NCI-H2196 (cell line): Measurements from ENCODE around the gene EMC8.

Experiments
- DNase-seq: peaks from one replicate; lab custom pipeline; 2025; ENCODE audit not compliant: unreplicated experiment; lab: John Stamatoyannopoulos, UW

Gene EMC8

DNA sequence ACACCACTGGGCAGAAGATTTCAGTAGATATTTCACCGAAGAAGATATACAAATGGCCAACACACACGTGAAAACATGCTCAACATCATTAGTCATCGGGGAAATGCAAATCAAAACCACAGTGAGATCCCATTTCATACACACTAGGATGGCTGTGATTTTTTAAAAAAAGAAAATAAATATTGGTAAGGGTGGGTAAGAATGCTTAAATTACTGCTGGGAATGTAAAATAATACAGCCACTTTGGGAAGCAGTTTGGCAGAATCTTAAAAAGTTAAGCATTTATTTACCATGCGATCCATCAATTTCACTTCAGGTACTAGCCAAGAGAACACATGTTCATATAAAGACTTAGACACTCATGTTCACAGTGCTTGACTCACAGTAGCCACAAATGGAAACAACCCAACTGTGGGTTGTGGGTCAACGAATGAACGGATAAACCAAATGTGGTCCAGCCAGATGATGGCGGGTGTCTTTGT lies 42.0 kb downstream of the EMC8 start:
- DNase-seq = no peak

DNA sequence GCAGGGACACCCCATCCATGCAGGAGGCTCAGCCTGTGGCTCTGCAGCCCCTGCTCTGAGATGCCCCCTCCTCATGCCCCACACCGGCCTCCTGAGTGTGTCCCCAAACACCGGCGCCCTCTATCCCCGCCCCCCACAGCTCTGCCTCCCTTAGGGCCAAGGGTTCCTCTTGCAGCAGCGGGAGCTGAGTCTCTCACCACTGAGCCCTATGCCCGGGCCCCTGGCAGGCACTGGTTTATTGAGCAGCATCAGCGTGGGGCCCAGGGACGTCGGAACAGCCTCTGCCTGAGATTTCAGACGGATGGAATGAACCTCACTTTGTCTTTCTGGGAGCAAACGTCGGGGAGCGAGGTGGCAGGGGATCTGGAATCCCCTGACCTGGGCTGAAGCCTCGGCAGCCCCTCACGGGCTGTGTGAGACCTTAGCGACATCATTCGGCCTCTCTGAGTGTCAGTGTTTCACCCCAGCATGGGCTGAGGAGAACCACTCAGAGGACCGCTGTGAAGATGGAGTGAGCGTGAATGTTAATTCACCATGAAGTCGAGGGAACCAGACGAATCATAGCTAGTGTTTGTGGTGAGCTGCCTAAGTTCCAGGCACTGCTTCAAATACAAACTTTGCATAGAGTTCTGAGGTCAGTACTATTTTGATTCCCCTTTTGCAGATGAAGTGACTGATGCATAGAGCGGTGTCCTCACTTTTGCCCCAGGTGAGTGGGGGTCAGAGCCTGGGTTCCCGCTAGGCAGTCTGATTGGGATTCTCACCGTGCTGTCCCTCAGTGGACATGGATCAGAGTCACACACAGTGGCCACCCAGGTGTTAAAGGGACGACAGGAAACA lies 43.2 kb downstream of the EMC8 start:
- DNase-seq = no peak

- DNase-seq = peak; percentile 27
These were observed 44.9 kb downstream of the EMC8 start for GRCh38 chr16:85754413-85754812.

DNA sequence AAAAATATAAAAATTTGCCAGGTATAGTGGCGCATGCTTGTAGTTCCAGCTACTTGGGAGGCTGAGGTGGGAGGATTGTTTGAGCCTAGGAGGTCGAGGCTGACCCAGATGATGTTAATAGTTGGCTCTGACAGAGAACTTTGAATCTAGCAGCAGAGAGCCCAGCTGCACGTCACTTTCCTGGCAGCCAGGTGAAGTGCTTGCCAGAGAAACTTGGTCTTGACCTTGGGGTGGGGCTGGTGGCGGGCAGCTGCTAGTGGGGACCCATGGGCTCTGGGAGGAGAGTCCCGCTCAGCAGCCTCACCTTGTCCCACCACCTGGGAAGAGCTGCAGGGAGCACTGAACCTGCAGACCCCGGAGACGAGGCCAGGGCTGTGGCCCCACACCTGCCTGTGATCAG lies 45.4 kb downstream of the EMC8 start:
- DNase-seq = no peak

GRCh38 chr16:85753559-85753958 lies 45.8 kb downstream of the EMC8 start:
- no peak for DNase-seq

DNA sequence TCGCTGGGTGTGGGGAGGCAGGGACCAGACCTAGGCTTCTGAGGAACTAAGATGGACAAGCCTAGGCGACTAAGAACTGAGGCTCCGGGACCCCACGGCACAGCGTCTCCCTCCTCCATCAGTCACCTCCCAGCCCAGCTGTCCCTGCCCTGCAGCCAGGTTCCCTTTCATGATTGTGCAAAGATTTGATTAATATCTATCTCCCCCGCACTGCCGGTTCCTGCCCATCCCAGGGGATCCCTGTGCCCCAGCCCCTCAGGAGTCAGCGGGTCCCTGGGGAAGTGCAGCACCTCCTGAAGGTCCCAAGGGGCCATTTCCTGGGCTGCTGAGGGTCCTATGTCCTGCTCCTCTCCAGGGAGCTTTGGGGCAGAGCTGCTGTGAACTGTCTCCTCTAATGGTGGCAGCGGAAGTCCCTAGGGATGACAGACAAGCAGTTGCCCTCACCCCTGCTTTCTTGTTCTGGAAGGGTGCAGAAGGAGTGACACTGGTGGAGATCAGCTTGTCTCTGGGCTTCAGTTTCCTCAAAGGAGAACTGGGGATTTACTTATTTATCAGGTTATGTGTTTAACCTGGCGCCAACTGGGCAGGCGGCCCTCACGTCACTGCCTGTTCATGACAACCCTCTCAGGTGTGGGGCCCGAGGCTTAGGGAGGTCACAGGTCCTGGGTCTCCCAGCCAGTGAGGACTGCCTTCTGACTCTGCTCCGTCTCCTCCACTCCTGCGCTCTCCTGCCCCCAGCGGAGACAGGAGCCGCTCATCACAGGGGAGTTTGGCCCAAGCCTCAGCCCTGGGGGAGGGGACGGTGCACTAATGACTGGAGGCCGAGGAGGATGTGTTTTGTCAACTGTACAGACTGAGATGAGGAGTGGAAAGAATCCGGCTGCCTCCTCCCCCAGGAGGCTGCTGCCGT lies 46.6 kb downstream of the EMC8 start:
- no peak for DNase-seq

DNA sequence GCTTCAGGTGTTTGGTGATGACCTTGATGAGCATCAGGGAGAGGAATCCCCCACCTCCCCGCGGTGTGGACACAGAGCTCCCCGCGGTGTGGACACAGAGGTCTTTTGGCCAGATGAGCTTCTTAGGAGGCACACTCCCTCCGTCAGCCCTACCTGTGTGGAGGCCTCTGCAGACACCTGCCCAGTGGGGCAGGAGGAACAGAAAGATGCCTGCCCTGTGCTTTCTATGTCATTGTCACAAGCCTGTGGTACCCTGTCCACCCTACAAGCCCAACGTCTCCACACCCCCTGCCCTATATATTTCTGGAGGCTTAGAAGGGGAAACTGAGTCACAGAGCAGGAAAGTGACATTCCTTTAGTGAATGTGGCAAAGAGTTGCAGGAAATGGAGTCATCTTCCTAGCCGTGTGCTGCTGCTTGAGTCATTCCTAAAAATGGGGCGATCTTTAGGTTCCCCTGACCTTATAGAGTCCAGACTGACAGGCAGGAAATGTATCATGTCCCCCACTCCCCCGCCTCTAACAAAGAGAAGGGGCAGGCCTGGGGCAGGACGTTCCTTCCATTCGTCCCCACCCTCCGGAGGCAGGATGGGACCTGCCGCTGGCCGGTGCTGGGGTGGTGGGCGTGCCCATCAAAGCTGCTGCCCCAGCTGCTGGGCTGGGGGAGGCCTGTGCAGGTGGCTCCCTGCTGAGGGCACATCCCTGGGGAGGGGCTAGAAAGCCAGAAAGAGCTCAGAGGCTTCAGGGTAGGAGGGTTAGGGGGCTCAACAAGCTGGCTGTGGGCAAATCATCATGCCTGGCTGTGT lies 47.4 kb downstream of the EMC8 start:
- no peak for DNase-seq

- DNase-seq = peak; percentile 29
These were observed 48.3 kb downstream of the EMC8 start, which contains the start of gene C16orf74 for GRCh38 chr16:85750827-85751697. TSS of gene C16orf74 (minus strand) at chr16:85751096. CDS start at chr16:85735217, 15,879 bp downstream.

DNA sequence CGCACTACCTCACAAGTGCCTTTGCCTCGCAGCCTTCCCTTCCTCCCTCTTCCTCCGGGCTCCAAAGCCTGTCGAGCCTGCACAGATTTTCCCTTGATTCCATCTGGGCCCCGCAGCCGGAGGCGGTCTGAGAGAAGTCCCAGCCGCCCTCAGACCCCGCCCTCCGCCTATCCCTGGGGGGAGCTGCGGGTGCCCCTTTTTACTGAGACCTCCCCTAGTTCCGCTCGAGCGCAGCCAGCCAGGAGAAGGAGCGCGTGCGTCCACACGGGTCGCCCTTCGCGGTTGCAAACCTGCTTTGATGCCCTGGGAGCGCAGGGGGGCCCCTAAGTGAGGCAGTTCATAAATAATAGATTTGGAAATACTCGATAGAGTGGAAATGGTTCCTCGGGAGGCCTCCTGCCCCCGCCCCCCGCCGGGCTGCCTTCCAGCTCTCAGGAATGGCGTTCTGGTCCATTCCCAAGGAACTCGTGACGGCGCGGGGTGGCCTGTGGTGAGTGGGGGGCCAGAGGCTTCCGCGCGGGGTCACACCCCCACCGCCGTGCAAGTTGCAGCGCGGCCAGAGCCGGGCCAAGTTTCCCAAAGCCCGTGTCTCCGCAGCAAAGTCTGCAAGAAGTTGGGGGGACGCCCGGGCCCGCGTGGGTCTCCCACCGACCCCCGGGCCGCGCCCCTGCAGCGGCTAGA lies 49.1 kb downstream of the EMC8 start:
- DNase-seq = no peak

- DNase-seq = no peak
These were observed 49.6 kb downstream of the EMC8 start for GRCh38 chr16:85749771-85750145.

GRCh38 chr16:85746460-85747215 lies 52.7 kb downstream of the EMC8 start:
- no peak for DNase-seq

DNA sequence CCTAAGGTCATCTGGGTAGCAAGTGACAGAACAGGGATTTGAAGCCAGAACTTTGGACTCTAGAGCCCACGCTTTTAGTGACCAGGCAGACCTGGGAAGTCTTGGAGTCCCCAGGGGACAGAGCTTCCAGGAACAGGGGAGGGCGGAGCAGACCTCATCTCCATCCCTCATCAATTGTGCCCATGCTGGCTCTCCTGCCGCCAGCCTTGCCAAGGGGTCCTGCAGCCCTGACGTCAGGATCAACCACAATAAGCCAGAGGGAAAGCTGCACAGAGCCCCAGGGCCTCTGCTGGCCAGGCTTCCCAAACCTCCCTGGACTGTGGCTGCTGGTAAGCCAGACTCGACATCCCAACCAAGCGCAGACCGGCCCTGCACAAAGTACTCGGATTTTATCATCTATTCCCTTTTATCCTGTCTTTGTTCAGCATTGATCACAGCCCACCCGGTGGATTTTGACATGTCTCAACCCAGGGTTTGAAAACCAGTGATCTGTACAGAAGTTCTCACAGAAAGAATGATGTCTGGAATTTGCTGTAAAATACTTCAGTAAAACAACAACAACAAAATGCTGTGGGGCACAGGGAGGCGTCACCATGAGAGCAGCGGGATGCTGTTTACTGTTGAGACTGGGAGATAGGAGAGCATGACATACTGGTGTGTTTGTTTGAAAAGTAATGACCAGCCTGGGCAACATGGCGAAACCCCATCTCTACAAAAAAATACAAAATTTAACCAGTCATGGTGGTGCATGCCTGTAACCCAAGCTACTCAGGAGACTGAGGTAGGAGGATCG lies 60.2 kb downstream of the EMC8 start:
- no peak for DNase-seq

GRCh38 chr16:85736921-85737320 lies 62.4 kb downstream of the EMC8 start:
- DNase-seq = no peak

- DNase-seq = no peak
These were observed 63.4 kb downstream of the EMC8 start for GRCh38 chr16:85735946-85736345.

- no peak for DNase-seq
These were observed 64.1 kb downstream of the EMC8 start for GRCh38 chr16:85735225-85735635.

DNA sequence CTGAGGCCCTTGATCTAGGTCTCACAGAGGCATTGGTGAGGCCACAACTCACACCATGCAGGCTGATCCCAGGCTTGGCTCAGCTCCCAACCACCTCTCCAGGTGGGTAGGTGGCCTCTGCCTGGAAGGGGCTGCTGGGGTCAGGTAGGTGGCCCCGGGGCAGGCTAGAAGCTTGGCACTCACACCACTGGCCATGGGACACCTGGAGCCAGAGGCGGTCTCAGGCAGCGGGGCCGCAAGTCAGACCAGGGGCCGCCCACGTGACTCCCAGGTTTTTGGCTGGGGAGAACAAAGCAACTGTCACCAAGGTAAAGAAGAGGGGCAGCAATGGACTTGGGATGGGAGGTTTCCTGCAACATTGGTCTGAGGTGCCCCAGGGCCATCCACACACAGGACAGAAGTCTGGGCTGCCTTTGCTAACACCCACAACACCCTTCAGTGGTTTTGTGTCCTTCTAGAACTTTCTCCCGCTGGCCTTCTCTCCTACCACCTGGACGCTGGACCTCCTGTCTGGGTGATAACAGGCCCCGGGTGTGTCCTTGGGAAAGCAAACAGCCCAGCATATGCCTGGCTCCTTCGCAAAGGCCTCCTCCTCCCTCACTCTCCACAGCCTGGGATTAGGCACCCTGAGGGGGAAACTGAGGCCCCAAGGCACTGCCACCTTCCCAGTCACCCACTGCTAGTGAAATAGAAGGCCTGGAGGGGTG lies 64.9 kb downstream of the EMC8 start:
- DNase-seq = no peak

GRCh38 chr16:85733839-85734170 lies 65.5 kb downstream of the EMC8 start:
- no peak for DNase-seq
